GM21381 (cell line): ENCODE measurements around the gene OGT.
"Not testable (repeated sequence)": the region's sequence is repeated elsewhere in the genome, so short reads cannot be mapped to it uniquely, and the experiment has no call there.

Experiments
- ATAC-seq: cut with Tn5 transposase; IDR thresholded peaks from one replicate; pipeline ENCODE4 v1.9.1; 2021; ENCODE audit warnings: mild to moderate bottlenecking, moderate library complexity; ENCODE audit not compliant: unreplicated experiment

Gene OGT

DNA sequence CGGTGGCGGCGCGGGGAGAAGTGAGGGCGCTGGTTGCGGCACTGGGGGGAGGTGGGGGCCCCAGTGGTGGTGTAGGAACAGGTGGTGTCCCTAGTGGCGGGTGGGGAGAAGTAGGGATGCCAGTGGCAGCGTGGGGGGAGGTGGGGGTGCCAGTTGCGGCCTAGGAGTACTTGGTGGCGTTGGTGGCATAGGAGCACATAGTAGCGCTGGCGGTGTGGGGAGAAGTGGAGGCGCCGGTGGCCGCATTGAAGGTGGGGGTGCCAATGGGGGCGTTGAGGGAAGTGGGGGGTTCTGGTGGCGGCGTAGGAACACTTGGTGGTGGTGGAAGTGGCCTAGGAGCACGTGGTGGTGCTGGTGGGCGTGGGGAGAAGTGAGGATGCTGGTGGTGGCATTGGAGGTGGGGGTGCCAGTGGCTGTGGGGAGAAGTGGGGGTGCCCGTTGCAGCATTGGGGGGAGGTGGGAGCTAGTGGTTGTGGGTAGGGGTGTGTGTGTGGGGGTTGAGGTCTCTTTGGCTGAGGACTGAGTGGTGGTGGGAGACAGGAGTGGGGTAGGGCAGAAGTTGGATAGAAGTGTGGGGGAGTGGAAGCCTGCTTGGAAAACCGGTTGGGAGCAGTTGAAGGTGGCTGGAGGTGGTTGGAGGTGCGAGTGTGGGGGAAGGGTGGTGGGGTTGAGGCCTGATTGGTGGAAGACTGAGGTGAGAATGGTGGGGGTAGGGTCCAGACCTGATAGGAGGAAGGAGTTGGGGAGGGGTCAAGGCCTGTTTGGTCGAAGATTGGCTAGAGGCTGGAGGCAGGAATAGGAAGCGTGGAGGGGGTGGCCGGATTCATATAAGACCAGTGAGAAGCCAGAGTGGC lies 46.5 kb downstream of the OGT start:
- no peak for ATAC-seq

DNA sequence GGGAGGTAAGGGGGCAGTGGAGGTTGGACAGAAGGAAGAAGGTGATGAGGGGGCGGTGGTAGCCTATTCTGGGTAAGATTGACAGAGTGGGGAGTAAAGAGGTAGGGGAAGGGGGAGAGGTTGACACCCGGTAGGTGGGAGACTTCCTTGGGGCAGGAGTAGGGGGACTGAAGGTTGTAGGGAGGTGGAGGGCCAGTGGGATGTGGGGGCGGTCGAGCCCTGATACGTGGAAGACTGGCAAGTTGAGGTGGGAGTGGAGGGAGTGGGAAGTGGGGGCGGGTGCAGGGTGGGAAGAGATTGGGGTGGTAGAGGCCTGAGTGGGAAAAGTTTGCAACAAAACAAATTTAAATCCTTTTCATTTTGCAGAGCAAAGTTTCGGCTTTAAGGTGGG lies 47.1 kb downstream of the OGT start:
- no peak for ATAC-seq

- no peak for ATAC-seq
These were observed 48.3 kb downstream of the OGT start for GRCh38 chrX:71581210-71581609.

DNA sequence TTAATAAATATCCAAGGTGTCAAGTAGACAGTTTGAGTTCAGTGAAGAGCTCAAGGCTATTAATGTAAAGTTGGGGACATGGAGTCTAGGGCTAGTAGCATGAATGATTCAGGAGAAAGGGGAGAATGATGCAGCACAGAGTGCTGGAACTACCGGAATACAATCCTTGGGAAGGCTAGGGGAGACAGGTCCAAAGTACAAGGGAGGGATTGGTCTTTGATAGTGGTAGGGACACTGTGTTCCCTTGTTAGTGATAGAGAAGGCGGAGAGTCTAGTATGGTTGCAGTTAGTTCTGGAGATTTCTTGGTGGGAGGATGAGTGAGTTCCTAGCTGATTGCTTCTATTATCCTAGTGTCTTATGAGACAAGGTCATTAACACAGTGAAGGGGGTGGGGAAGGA lies 54.0 kb downstream of the OGT start:
- ATAC-seq: no peak

DNA sequence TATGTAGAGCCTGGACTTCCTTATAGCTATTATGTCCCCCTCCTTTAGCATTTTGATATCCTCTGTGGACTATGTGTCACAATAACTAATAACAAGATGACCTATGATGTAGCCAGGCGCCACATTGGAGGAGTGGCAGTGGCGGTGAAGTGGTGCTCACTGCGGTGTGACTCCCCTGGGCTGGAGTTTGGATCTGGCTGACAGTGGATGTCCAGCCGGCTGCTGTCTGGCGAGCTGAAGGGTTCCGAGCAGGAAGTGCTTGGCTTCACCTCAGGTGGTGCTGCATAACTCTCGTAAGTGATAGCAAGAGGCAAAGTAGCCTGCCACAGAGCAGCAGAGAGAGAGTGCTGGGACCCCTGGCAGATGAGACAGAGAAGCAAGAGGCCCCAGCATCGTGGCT lies 60.3 kb downstream of the OGT start:
- ATAC-seq: not testable (repeated sequence)

- no peak for ATAC-seq
These were observed 67.1 kb downstream of the OGT start for GRCh38 chrX:71599965-71600364.

DNA sequence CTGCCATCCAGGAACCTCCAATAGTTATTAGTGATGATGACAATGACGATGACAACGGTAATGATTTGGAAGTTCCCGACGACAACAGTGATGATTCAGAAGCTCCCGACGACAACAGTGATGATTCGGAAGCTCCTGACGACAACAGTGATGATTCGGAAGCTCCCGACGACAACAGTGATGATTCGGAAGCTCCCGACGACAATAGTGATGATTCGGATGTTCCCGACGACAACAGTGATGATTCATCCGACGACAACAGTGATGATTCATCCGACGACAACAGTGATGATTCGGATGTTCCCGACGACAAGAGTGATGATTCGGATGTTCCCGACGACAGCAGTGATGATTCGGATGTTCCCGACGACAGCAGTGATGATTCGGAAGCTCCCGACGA lies 70.7 kb downstream of the OGT start:
- ATAC-seq: no peak

GRCh38 chrX:71604141-71604540 lies 71.2 kb downstream of the OGT start:
- ATAC-seq: no peak

DNA sequence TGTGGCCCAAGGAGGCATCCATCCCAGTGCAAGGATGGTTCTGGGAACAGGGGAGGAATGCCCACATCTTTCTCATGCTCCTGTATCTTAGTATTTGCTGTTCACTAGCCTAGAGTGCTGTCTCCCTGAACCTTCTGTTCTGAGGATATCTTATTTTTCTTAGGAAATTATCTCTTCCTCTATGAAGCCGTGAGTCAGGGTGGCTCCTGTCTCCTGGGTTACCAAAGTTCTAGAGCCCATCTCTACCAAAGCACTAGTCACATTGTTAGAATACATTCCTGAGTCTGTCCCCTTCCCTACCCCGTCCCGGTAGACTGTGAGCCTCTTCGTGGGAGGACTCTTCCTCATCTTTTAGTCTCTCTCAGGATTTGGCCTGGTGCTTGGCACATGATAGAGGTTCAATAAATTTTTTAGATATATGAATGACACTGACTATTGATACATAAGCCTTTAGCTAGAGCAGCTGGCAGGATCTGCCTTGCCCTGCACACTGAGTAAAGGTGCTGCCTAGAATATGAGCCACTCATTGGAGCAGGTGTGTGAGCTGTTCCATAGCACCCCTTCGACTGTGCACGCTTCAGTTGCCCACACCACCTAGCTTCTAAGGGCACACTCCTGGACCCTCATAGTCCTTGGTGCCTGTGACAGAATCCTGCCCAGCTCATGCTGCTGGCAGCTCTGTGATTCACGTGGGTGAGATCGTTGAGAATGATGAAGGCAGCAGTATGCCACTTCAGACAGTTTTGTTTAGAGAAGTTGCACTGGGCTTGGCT lies 72.1 kb downstream of the OGT start:
- no peak for ATAC-seq

GRCh38 chrX:71606536-71607216 lies 73.8 kb downstream of the OGT start:
- no peak for ATAC-seq

DNA sequence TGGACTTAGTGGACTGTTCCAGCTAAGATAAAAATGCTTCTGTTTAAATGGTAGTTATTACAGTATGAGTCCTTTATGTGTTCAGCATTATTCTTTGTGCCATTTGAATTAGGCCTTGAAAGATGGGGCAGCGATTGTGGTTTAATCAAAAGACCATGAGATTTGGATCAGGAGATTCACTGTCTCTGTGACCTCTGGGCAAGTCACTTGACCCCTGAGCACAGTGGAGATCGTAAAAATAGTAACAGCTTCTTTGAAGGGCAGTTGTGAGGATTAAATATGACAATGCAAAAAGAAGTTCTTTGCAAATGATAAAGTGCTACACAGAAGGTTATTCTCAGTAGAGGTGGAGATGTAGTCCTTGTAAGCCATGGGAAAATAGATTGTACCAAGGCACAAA lies 74.6 kb downstream of the OGT start:
- ATAC-seq: no peak

GRCh38 chrX:71609095-71609750 lies 76.3 kb downstream of the OGT start:
- ATAC-seq: no peak

- ATAC-seq: not testable (repeated sequence)
These were observed 78.8 kb downstream of the OGT start for GRCh38 chrX:71611736-71612135.

- ATAC-seq: no peak
These were observed 79.4 kb downstream of the OGT start for GRCh38 chrX:71612256-71612655.

DNA sequence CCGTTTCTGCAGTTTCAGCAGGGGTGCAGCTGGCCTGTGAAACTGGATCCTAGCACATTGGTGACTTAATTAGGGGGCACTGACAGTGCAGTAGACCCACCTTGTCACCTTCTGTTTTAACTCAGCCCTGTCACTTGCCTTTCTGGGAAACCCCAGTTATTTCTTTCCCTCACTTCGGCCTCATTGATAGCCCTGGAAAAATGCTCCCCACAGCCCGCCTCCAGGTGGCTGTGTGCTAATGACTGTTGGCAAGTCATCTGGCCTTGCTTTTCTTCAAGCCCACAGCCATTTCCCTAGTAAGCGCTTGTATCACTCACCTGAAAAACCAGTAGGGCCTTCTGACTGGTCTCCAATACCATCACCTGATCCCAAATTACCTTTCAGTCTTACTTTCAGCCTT lies 82.2 kb downstream of the OGT start:
- no peak for ATAC-seq

GRCh38 chrX:71615954-71616353 lies 83.0 kb downstream of the OGT start:
- ATAC-seq: no peak

DNA sequence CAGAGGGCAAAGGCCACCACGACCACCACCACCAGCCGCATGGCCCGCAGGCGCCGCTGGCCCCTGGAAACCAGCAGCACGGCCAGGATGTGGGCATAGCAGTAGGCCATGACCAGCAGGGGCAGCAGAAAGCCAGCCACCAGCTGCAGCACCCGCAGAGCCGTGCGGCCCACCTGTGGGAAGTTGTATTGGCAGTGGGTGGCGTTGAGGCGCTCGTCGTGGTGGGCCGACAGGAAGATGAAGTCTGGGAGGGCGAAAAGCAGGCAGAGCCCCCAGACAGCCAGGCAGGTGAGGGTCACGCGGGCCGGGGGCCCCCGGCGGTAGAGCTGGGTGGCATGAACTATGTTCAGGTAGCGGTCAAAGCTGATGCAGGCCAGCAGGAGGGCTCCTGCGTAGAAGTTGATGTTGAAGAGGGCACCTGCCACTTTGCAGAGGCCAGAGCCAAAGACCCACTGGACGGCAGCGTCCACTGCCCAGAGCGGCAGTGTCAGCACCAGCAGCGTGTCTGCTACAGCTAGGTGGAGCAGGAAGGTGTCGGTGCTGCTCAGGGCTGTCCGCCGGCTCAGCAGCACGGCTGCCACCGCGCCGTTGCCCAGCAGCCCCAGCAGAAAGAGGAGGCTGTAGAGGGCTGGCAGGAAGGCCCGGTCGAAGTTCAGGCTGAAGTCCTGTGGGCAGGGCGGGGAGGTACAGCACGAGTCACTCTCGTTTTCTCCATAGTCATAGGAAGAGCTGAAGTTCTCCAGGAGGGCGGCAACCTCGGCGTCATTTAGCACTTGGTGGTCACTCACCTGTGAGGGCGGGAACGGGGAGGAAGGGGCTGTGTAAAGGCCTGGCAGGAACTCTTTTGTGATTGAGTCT lies 84.0 kb downstream of the OGT start:
- ATAC-seq: no peak

DNA sequence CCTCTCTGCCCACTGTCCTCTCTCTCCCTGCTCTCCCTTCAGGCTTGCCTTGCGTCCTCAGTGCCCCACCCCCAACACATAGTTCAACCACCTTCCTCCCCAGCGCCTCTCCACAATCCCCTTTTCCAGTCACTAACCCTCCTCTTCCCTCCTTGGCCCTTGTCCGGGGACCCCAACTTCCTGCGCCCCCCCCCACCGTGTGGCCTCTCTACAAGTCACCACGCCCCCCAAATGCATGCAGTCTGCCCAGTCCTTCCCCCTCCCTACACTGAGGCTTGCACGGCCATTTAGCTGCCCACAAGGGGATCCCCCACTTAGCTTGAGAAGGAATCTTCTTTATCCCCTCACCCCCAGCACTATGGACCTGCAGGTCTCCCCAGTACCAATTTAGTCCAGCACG lies 84.8 kb downstream of the OGT start:
- ATAC-seq: no peak

DNA sequence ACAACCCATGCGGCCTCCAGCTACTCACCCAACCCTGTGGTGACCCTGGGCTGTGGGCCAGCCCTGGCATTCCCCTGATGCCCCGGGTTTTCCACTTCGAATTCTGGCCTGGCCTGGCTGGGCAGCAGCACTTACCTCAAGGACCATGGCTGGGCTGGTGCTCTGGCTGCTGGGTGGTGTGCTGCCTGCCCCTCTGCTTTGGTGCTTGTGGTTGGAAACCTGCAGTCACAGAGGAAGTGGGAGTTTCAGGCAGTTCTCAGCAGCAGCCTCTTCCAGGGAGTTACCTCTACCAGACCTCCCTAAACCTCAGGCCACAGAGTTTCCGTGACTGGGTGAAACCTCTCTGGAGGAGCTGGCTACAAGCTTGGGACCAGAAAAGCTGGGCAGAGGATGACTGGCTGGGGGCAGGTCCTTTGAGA lies 85.4 kb downstream of the OGT start, which contains the start of gene CXCR3:
Gene CXCR3 (minus strand): TSS at position 209 of the 419 bp plus-strand sequence. CDS start 62 bp downstream, at position 147.
- peak; percentile 49 for ATAC-seq

- no peak for ATAC-seq
These were observed 85.9 kb downstream of the OGT start for GRCh38 chrX:71618787-71619186.
